HCT116 (cell line): ENCODE results near the gene BOLL. TPM values are rescaled to one million over a fixed set of nuclear protein-coding genes. Genes with fewer than 3 reads are reported as not detected.

ENCODE experiments used
- ATAC-seq: fragments of 200-7000 bp; cut with Tn5 transposase; 2 replicates; pipeline ENCODE4 v1.9.1; 2020; ENCODE audit warnings: mild to moderate bottlenecking, moderate library complexity
- BruUV-seq: library from RNA; stranded (reverse); fragments of 400-500 nt; replicated peaks from 2 replicates; lab custom pipeline; 2021; lab: Mats Ljungman, UMichigan
- CTCF ChIA-PET: fragments of 300-600 bp; sonication (Branson Sonifier 250); formaldehyde crosslinking; loops from one replicate; lab custom pipeline; 2021; ENCODE audit warnings: antibody characterized with exemption; lab: Charles Lee
- POLR2A ChIA-PET: fragments of 300-600, 350-600 bp; sonication (Branson Sonifier 250); formaldehyde crosslinking; loops from one replicate; lab custom pipeline; 2021; ENCODE audit warnings: antibody characterized with exemption; lab: Charles Lee
- RAD21 ChIA-PET, 2 experiments: fragments of 300-600 bp; sonication (Branson Sonifier 250); formaldehyde crosslinking; loops; one replicate each; lab custom pipeline; 2023; ENCODE audit warnings: low total read pairs in 2 of 2; ENCODE audit not compliant: uncharacterized antibody in 2 of 2, unreplicated experiment in 2 of 2, low non-redundant PET in 1 of 2; lab: Charles Lee
- DNase-seq: peaks from one replicate; pipeline ENCODE4 v3.0.0-alpha.2; 2010; ENCODE audit warnings: low read depth, low spot score
- H2AFZ ChIP-seq: fragments of 200-600 bp; shearing (Covaris generic), sonication (generic); 2 replicates; pipeline ENCODE4 v1.6.1; 2017; ENCODE audit warnings: low read depth, mixed run types, mixed read lengths, antibody characterized with exemption, low read length; ENCODE audit not compliant: poor library complexity, severe bottlenecking
- H3K27ac ChIP-seq: 2 replicates; pipeline ENCODE4 v1.5.1; 2012; ENCODE audit warnings: low read depth, low read length
- H3K27me3 ChIP-seq: fragments of 200-600 bp; sonication (generic); 2 replicates; pipeline ENCODE4 v1.6.1; 2016; ENCODE audit warnings: mixed run types, low read length, mixed read lengths; ENCODE audit not compliant: insufficient read depth
- H3K36me3 ChIP-seq, 2 experiments: fragments of 200-500 bp in 1 of 2; fragments of 200-600 bp in 1 of 2; sonication (Bioruptor generic) in 1 of 2; sonication (generic) in 1 of 2; 2 replicates each; pipeline versions ENCODE4 v1.5.1 to v1.6.1; 2014 to 2016; ENCODE audit warnings: low read length in 2 of 2, inconsistent platforms in 1 of 2, mixed read lengths in 1 of 2, mixed run types in 1 of 2; ENCODE audit not compliant: insufficient read depth in 2 of 2, control insufficient read depth in 1 of 2
- H3K4me1 ChIP-seq, 2 experiments: fragments of 200-600 bp in 1 of 2; sonication (generic) in 1 of 2; 2 replicates each; pipeline versions ENCODE4 v1.5.1 to v1.6.1; 2012 to 2017; ENCODE audit warnings: low read length in 2 of 2, inconsistent platforms in 1 of 2, mild to moderate bottlenecking in 1 of 2, mixed read lengths in 1 of 2, mixed run types in 1 of 2, moderate library complexity in 1 of 2; ENCODE audit not compliant: insufficient read depth in 2 of 2, control insufficient read depth in 1 of 2
- H3K4me2 ChIP-seq: fragments of 200-600 bp; sonication (generic); 2 replicates; pipeline ENCODE4 v1.6.1; 2017; ENCODE audit warnings: mixed run types, low read length, mixed read lengths
- H3K4me3 ChIP-seq, 2 experiments: fragments of 200-600 bp in 1 of 2; sonication (generic) in 1 of 2; replicated peaks in 1 of 2; 2 replicates each; pipeline ENCODE4 v1.5.1; 2011 to 2016; ENCODE audit warnings: low read length in 2 of 2, control low read depth in 1 of 2, low read depth in 1 of 2, mild to moderate bottlenecking in 1 of 2, mixed read lengths in 1 of 2, mixed run types in 1 of 2
- H3K79me2 ChIP-seq: fragments of 200-600 bp; sonication (generic); 2 replicates; pipeline ENCODE4 v1.6.1; 2017; ENCODE audit warnings: mild to moderate bottlenecking, mixed run types, low read length, moderate library complexity, mixed read lengths; ENCODE audit not compliant: insufficient read depth
- H3K9ac ChIP-seq: fragments of 200-600 bp; sonication (generic); 2 replicates; pipeline ENCODE4 v1.6.1; 2016; ENCODE audit warnings: low read length, mixed read lengths
- H3K9me2 ChIP-seq: fragments of 200-600 bp; sonication (generic), shearing (Covaris generic); 2 replicates; pipeline ENCODE4 v1.6.1; 2017; ENCODE audit warnings: mixed run types, mild to moderate bottlenecking, moderate library complexity; ENCODE audit not compliant: insufficient read depth
- H3K9me3 ChIP-seq, 2 experiments: fragments of 200-500 bp in 1 of 2; fragments of 200-600 bp in 1 of 2; sonication (Bioruptor generic) in 1 of 2; sonication (generic) in 1 of 2; 2 replicates each; pipeline ENCODE4 v1.6.1; 2014 to 2017; ENCODE audit warnings: low read length in 2 of 2, mixed read lengths in 2 of 2, inconsistent platforms in 1 of 2, low read depth in 1 of 2, mild to moderate bottlenecking in 1 of 2, mixed run types in 1 of 2, moderate library complexity in 1 of 2; ENCODE audit not compliant: control insufficient read depth in 1 of 2, insufficient read depth in 1 of 2
- H4K20me1 ChIP-seq: fragments of 200-600 bp; sonication (generic), shearing (Covaris generic); 2 replicates; pipeline ENCODE4 v1.6.1; 2017; ENCODE audit warnings: mixed run types, mild to moderate bottlenecking, moderate library complexity; ENCODE audit not compliant: insufficient read depth
- ATF3 ChIP-seq: IDR thresholded peaks from 2 replicates; pipeline ENCODE4 v1.6.1; 2012
- CBX3 ChIP-seq: IDR thresholded peaks from 2 replicates; pipeline ENCODE4 v1.6.1; 2012; ENCODE audit warnings: low read depth
- CEBPB ChIP-seq: IDR thresholded peaks from 2 replicates; pipeline ENCODE4 v1.6.1; 2012; ENCODE audit warnings: low read depth
- CTCF ChIP-seq, 3 experiments: fragments of 200-600 bp in 1 of 3; sonication (generic) in 1 of 3; IDR thresholded peaks in 2 of 3; conservative IDR thresholded peaks in 1 of 3; 2 replicates each; pipeline ENCODE4 v1.5.1; 2012 to 2017; ENCODE audit warnings: low read depth in 2 of 3, low read length in 2 of 3, antibody characterized with exemption in 1 of 3, borderline replicate concordance in 1 of 3, control low read depth in 1 of 3, mild to moderate bottlenecking in 1 of 3, mixed read lengths in 1 of 3, mixed run types in 1 of 3, moderate library complexity in 1 of 3; ENCODE audit not compliant: insufficient read depth in 1 of 3
- EGR1 ChIP-seq: IDR thresholded peaks from 2 replicates; pipeline ENCODE4 v1.6.1; 2012; ENCODE audit warnings: low read depth
- ELF1 ChIP-seq: IDR thresholded peaks from 2 replicates; pipeline ENCODE4 v1.6.1; 2012; ENCODE audit warnings: low read depth, borderline replicate concordance
- EZH2 ChIP-seq: fragments of 200-600 bp; sonication (generic); IDR thresholded peaks from 2 replicates; pipeline ENCODE4 v1.6.1; 2017; ENCODE audit warnings: antibody characterized with exemption, mixed run types
- EZH2phosphoT487 ChIP-seq: fragments of 200-600 bp; IDR thresholded peaks from 2 replicates; pipeline ENCODE4 v1.6.1; 2018; ENCODE audit warnings: antibody characterized with exemption, borderline replicate concordance
- FOSL1 ChIP-seq: IDR thresholded peaks from 2 replicates; pipeline ENCODE4 v1.6.1; 2012; ENCODE audit warnings: low read depth
- JUND ChIP-seq: IDR thresholded peaks from 2 replicates; pipeline ENCODE4 v1.6.1; 2012
- POLR2A ChIP-seq: IDR thresholded peaks from 2 replicates; pipeline ENCODE4 v1.7.0; 2011; ENCODE audit warnings: borderline replicate concordance; ENCODE audit not compliant: insufficient read depth, insufficient read length; ENCODE audit errors: extremely low read depth
- POLR2AphosphoS5 ChIP-seq: IDR thresholded peaks from 2 replicates; pipeline ENCODE4 v1.6.1; 2011; ENCODE audit warnings: mild to moderate bottlenecking, low read depth, low read length, moderate library complexity
- TCF7L2 ChIP-seq: IDR thresholded peaks from 2 replicates; pipeline ENCODE4 v1.7.0; 2011; ENCODE audit warnings: borderline replicate concordance, inconsistent platforms; ENCODE audit not compliant: insufficient read depth, insufficient read length; ENCODE audit errors: extremely low read depth
- ZFX ChIP-seq: fragments of 450-650 bp; IDR thresholded peaks from 2 replicates; pipeline ENCODE4 v1.6.1; 2017
- intact Hi-C: fragments of 100-400 bp; cut with micrococcal nuclease; formaldehyde crosslinking; loops from 2 replicates; pipeline ENCODE4 v1.10.0; 2022
- total RNA-seq: library from RNA; stranded (reverse); gene quantifications from one replicate; pipeline ENCODE4 v1.2.1, GENCODE V29; 2021; ENCODE audit not compliant: unreplicated experiment
- TF ChIP-seq, protein P1 (sequence below): IDR thresholded peaks from 2 replicates; pipeline ENCODE4 v1.6.1; 2012

Gene BOLL
- total RNA-seq, 1 experiment from 2014 or later = not detected

- Histone ChIP-seq H2AFZ (no peak overlapping the region), H3K27ac (no peak overlapping the region), H3K9ac (no peak overlapping the region), H3K36me3 (no peaks in the 10 kb centered on the region), H3K27me3 (no peaks in the 10 kb centered on the region), H4K20me1 (no peaks in the 10 kb centered on the region), H3K9me2 (no peaks in the 10 kb centered on the region), H3K4me2 (no peak overlapping the region), H3K79me2 (no peaks in the 10 kb centered on the region), H3K4me1 (no peaks in the 10 kb centered on the region), H3K4me3 (no peak overlapping the region), H3K9me3 (no peaks in the 10 kb centered on the region)
- ChIA-PET CTCF (no interaction called here), POLR2A (no interaction called here), RAD21 (no interaction called here)
- intact Hi-C loops = no loop called here
- peak; percentile 62 for ATAC-seq
- DNase-seq = no peak
- TF ChIP-seq CTCF (IDR thresholded peaks at IDR 0.05 in 2 of 3, conservative IDR thresholded peaks at IDR 0.05 in 1 of 3; ENCODE audit: borderline replicate concordance in 1 of 3, insufficient read depth in 1 of 3, low read depth in 2 of 3, low read length in 2 of 3) = peak in 2 of 3 experiments; percentile 43 to 48; a peak in 4 of 6 replicates
- TF ChIP-seq POLR2A = no peak
- no TSS peak for BruUV-seq
Measured at GRCh38 chr2:197786010-197786877, 1.1 kb upstream of the BOLL start.

- H3K9me3 ChIP-seq = no peaks in the 10 kb centered on the region
- H3K4me1 ChIP-seq = no peaks in the 10 kb centered on the region
- no peak for DNase-seq
- TF ChIP-seq ATF3 (no peak), ELF1 (no peak), CTCF (IDR thresholded peaks at IDR 0.05 in 2 of 3, conservative IDR thresholded peaks at IDR 0.05 in 1 of 3; ENCODE audit: borderline replicate concordance in 1 of 3, insufficient read depth in 1 of 3, low read depth in 2 of 3, low read length in 2 of 3) (no peak), JUND (no peak), ZFX (no peak), POLR2A (no peak), CEBPB (no peak), POLR2AphosphoS5 (no peak), FOSL1 (no peak), TCF7L2 (no peak), CBX3 (no peak), EZH2 (no peak), EGR1 (no peak), EZH2phosphoT487 (no peak)
- TF ChIP-seq, protein P1, sequence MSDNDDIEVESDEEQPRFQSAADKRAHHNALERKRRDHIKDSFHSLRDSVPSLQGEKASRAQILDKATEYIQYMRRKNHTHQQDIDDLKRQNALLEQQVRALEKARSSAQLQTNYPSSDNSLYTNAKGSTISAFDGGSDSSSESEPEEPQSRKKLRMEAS = no peak
- no TSS peak for BruUV-seq
- H3K36me3 ChIP-seq = no peaks in the 10 kb centered on the region
- no peaks in the 10 kb centered on the region for H3K79me2 ChIP-seq
- no peaks in the 10 kb centered on the region for H4K20me1 ChIP-seq
- no peak overlapping the region for H3K9ac ChIP-seq
- no peak overlapping the region for H3K27ac ChIP-seq
- intact Hi-C loops = no loop called here
- no peak overlapping the region for H3K4me2 ChIP-seq
- ChIA-PET RAD21 (no interaction called here), POLR2A (no interaction called here), CTCF (no interaction called here)
- ATAC-seq = no peak
- no peak overlapping the region for H3K4me3 ChIP-seq
- no peak overlapping the region for H2AFZ ChIP-seq
- H3K9me2 ChIP-seq = no peaks in the 10 kb centered on the region
- H3K27me3 ChIP-seq = no peaks in the 10 kb centered on the region
Measured at GRCh38 chr2:197782126-197782525, 3.0 kb downstream of the BOLL start.
